T-cell (primary cell): Measurements from ENCODE around the gene POLG. TPM values are rescaled to one million over a fixed set of nuclear protein-coding genes. Genes with fewer than 3 reads are reported as not detected.

Experiments
- ATAC-seq, 4 experiments: fragments of 200-7000 bp in 3 of 4; fragments of 150-1000 bp in 1 of 4; cut with Tn5 transposase; replicated peaks in 1 of 4; 1 replicate in 3 of 4; 2 replicates in 1 of 4; pipeline ENCODE4 v1.10.0; 2021; ENCODE audit warnings: moderate library complexity in 3 of 4, mild to moderate bottlenecking in 2 of 4, moderate number of reproducible peaks in 1 of 4
- CTCF ChIA-PET, 2 donors: fragments of 300-600 bp; sonication (Branson Sonifier 250); formaldehyde crosslinking; loops; one replicate each; lab custom pipeline; 2022; ENCODE audit warnings: antibody characterized with exemption in 2 of 2; lab: Charles Lee
- POLR2A ChIA-PET, 2 donors: fragments of 300-600 bp; sonication (Branson Sonifier 250); formaldehyde crosslinking; loops; one replicate each; lab custom pipeline; 2022; ENCODE audit warnings: antibody characterized with exemption in 2 of 2; lab: Charles Lee
- DNase-seq, 35 experiments: peaks; one replicate each; pipeline versions ENCODE4 v3.0.0 to v3.0.0-alpha.2; 2013 to 2023
- H3K27ac ChIP-seq: one replicate; pipeline ENCODE4 v1.5.1; 2013; ENCODE audit warnings: low read length
- H3K27me3 ChIP-seq, 2 experiments: replicated peaks in 1 of 2; 1 replicate in 1 of 2; 2 replicates in 1 of 2; pipeline versions ENCODE4 v1.6.1 to v1.7.0; 2013; ENCODE audit warnings: low read length in 1 of 2, mixed read lengths in 1 of 2; ENCODE audit not compliant: control insufficient read depth in 2 of 2, insufficient read depth in 2 of 2; ENCODE audit errors: extremely low read depth in 1 of 2
- H3K36me3 ChIP-seq, 2 donors: 1 replicate in 1 of 2; 2 replicates in 1 of 2; pipeline versions ENCODE4 v1.6.1 to v1.7.0; 2013; ENCODE audit warnings: low read length in 1 of 2; ENCODE audit not compliant: control insufficient read depth in 2 of 2, insufficient read depth in 1 of 2; ENCODE audit errors: extremely low read depth in 1 of 2
- H3K4me1 ChIP-seq, 2 experiments: 1 replicate in 1 of 2; 2 replicates in 1 of 2; pipeline versions ENCODE4 v1.6.1 to v1.7.0; 2013; ENCODE audit warnings: low read length in 2 of 2, mixed read lengths in 1 of 2; ENCODE audit not compliant: insufficient read depth in 2 of 2, control insufficient read depth in 1 of 2; ENCODE audit errors: extremely low read depth in 1 of 2
- H3K4me3 ChIP-seq, 2 donors: 1 replicate in 1 of 2; 2 replicates in 1 of 2; pipeline versions ENCODE4 v1.5.1 to v1.7.0; 2013; ENCODE audit warnings: mild to moderate bottlenecking in 2 of 2, low read length in 1 of 2, moderate library complexity in 1 of 2; ENCODE audit not compliant: control insufficient read depth in 1 of 2; ENCODE audit errors: extremely low read depth in 1 of 2
- H3K9me3 ChIP-seq: 2 replicates; pipeline ENCODE4 v1.7.0; 2013
- H3K27ac Mint-ChIP-seq, 2 donors: one replicate each; pipeline ENCODE4 v1.8.0; 2020 to 2021; ENCODE audit warnings: mild to moderate bottlenecking in 2 of 2, mixed read lengths in 2 of 2
- H3K27me3 Mint-ChIP-seq, 2 donors: one replicate each; pipeline ENCODE4 v1.8.0; 2021 to 2022; ENCODE audit warnings: mixed read lengths in 2 of 2
- H3K36me3 Mint-ChIP-seq: one replicate; pipeline ENCODE4 v1.8.0; 2021; ENCODE audit warnings: mixed read lengths
- H3K4me1 Mint-ChIP-seq, 3 donors: one replicate each; pipeline ENCODE4 v1.8.0; 2020 to 2022; ENCODE audit warnings: mixed read lengths in 3 of 3, mild to moderate bottlenecking in 1 of 3
- H3K4me3 Mint-ChIP-seq, 3 donors: one replicate each; pipeline ENCODE4 v1.8.0; 2020 to 2022; ENCODE audit warnings: mild to moderate bottlenecking in 3 of 3, mixed read lengths in 3 of 3, moderate library complexity in 3 of 3
- H3K9me3 Mint-ChIP-seq, 3 donors: one replicate each; pipeline ENCODE4 v1.8.0; 2020 to 2022; ENCODE audit warnings: mixed read lengths in 3 of 3
- WGBS: methylation state at CpG from one replicate; pipeline ENCODE4 v1.1.5; 2013; ENCODE audit warnings: missing lambda C conversion rate; ENCODE audit not compliant: insufficient coverage; 5-methylcytosine and 5-hydroxymethylcytosine counted together
- total RNA-seq, 35 experiments: library from RNA in 6 of 35; stranded (reverse) in 6 of 35; fragments of 120-200 nt in 1 of 35; gene quantifications; one replicate each; pipeline versions ENCODE4 v1.2.1 to v1.2.4 and lab custom pipeline; 2013 to 2026

POLG gene
- total RNA-seq, 5 donors from 2014 or later (not counting 1 experiment from before 2014, with no cell fraction given): 136 to 171 (median 165) TPM

DNA sequence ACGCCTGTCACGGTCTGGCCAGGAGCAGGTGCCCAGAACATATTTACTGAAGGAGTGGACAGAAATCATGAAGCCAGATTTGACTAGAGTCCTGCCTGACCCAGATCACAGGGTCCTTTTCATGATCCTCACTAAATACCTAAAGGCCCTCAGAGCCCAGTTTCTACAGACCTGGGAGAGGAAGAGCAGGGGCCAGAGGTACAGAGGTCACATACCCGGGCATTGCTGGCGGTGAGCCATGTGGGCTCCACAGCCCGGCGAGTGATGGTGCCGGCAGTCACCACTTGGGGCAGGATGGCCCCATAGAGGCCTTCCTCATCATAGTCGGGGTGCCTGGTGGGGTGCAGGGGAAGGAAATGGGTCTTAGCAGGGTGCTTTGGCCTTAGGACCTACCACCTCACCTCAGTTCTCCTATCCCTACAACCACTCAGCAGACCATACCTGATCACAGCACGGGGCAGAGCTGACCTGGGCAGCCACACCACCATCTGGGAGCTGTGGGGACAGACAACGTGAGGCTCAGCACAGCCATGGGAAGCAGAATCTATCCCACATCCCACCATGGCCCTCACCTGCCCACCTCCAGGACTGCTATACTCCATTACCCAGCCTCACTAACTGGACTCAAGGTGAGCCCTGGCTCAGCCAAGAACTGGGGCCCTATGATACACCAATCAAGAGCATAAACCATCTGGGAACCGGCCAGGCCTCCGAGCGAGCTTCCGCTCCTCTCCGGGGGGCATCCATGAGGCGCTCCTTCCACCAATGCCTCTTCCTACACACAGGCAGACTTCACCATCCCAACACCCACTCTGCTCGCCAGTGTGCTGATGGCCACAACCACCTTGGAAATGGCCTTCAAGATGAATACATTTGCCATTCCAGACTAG is 12.9 kb downstream of the POLG start:
- Mint-ChIP-seq H3K9me3 (no peaks in the 10 kb centered on the region), H3K4me3 (no peak overlapping the region), H3K4me1 (peaks cover 3 to 17% (median 9%) of the 10 kb centered on the region in 3 donors), H3K36me3 (peaks cover 68% of the 10 kb centered on the region), H3K27me3 (no peaks in the 10 kb centered on the region), H3K27ac (no peak overlapping the region)
- Histone ChIP-seq H3K36me3 (peaks cover 45 to 100% of the 10 kb centered on the region in 2 donors), H3K27ac (no peak overlapping the region), H3K9me3 (no peaks in the 10 kb centered on the region), H3K27me3 (no peaks in the 10 kb centered on the region), H3K4me3 (no peak overlapping the region), H3K4me1 (no peaks in the 10 kb centered on the region)
- ChIA-PET POLR2A (interaction anchor here in 1 of 2 donors (0.6 kb wide), 1 partner anchor 227 kb away, joined by 3 read pairs; no protein-coding TSS in a partner anchor), CTCF (no interaction called here)
- ATAC-seq: no peak
- WGBS: 96% methylated on average over 9 of the region's 17 CpGs
- DNase-seq: no peak

DNA sequence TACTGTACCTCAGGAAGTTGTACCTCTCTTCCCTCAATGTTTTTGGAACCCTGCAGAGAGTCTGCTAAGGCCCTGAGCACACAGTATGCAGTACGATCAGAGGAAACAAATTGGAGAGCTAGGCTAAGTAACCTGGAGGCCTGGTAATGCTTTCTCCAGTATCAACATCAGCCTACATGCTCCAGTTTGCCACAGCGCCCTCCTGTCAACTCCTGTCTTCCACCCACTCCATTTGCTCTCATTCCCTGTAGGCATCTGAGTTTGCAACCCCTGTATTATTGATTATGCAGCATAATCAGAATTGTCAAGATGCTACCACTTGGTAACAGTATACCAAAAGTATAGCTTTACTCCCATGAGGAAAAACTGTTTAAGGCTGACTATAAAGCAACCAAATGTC is 14.4 kb downstream of the POLG start:
- CTCF ChIA-PET: no interaction called here
- peaks cover 3 to 17% (median 16%) of the 10 kb centered on the region in 3 donors for H3K4me1 Mint-ChIP-seq

DNA sequence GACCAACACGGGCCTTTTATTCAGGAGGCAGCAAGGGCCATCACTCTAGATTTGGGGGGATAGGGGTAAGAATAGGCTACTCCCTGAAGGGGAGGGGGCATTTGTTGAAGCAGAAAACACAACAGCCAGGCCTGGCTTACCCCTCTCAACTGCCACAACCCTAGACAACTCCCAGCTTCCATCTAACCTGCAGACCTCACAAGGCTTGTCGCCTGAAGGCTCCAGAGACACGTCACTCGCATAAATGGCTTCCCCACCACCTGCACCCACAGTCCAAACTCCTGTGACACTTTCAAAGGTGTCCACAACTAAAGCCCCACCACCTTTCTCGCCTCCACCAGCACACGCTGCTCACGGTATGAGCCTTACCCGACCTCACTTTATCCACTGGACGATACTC is 14.9 kb downstream of the POLG start:
- DNase-seq (no peak), ATAC-seq (no peak)
- ChIA-PET POLR2A (no interaction called here), CTCF (no interaction called here)
- Mint-ChIP-seq H3K27ac (peak overlapping the region in 1 of 2 donors; percentile 50), H3K36me3 (peaks cover 67% of the 10 kb centered on the region), H3K27me3 (no peaks in the 10 kb centered on the region), H3K9me3 (no peaks in the 10 kb centered on the region), H3K4me3 (no peak overlapping the region), H3K4me1 (peaks cover 3 to 19% (median 17%) of the 10 kb centered on the region in 3 donors)
- H3K4me3 ChIP-seq: no peak overlapping the region
- no peaks in the 10 kb centered on the region for H3K9me3 ChIP-seq
- H3K27me3 ChIP-seq: no peaks in the 10 kb centered on the region
- WGBS: 95% methylated on average over 5 of the region's 9 CpGs
- H3K4me1 ChIP-seq: no peaks in the 10 kb centered on the region
- peaks cover 35 to 99% of the 10 kb centered on the region in 2 donors for H3K36me3 ChIP-seq
- no peak overlapping the region for H3K27ac ChIP-seq

More for the DNA sequence above, 14.4 kb downstream of the POLG start:
- WGBS: 83% methylated on average over 2 of the region's 2 CpGs
- Mint-ChIP-seq H3K36me3 (peaks cover 68% of the 10 kb centered on the region), H3K27ac (peak overlapping the region in 1 of 2 donors; percentile 50), H3K4me3 (no peak overlapping the region), H3K9me3 (no peaks in the 10 kb centered on the region), H3K27me3 (no peaks in the 10 kb centered on the region)
- Histone ChIP-seq H3K4me1 (no peaks in the 10 kb centered on the region), H3K4me3 (no peak overlapping the region), H3K36me3 (peaks cover 35 to 100% of the 10 kb centered on the region in 2 donors), H3K27ac (no peak overlapping the region), H3K27me3 (no peaks in the 10 kb centered on the region), H3K9me3 (no peaks in the 10 kb centered on the region)
- POLR2A ChIA-PET: no interaction called here
- DNase-seq (no peak), ATAC-seq (no peak)

DNA sequence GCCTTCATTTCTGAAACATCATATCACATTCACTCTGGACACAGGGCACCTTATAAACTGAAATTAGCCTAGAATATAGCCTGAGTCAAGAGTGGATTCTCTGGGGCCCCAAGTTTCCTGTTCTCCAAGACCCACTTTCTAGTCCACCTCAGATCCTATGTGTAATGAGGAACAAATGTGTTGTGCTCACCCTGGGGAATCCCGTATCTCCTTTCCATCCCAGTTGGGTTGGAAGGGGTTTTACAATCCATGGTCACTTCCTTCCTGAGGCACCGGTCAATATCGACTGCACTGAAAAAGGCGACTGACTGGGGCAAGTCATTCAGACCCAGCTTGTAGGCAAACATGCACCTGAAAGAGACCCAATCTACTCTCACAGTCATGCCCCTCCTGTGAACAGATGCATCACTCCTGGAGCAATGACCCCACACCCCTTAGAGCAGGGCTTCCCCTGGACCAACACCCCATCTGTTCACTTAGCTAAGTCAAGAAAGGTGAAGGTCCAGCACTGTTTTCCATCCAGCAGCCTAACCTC is 17.4 kb downstream of the POLG start:
- Histone ChIP-seq H3K27ac (no peak overlapping the region), H3K27me3 (no peaks in the 10 kb centered on the region), H3K36me3 (peaks cover 22 to 83% of the 10 kb centered on the region in 2 donors), H3K4me3 (no peak overlapping the region), H3K9me3 (no peaks in the 10 kb centered on the region), H3K4me1 (no peaks in the 10 kb centered on the region)
- CTCF ChIA-PET: no interaction called here
- Mint-ChIP-seq H3K4me1 (peaks cover 3 to 17% (median 17%) of the 10 kb centered on the region in 3 donors), H3K4me3 (no peak overlapping the region), H3K27ac (peak overlapping the region; percentile 24), H3K27me3 (no peaks in the 10 kb centered on the region), H3K36me3 (peaks cover 49% of the 10 kb centered on the region), H3K9me3 (no peaks in the 10 kb centered on the region)
- POLR2A ChIA-PET: no interaction called here
- ATAC-seq: no peak
- 80% methylated on average over 1 of the region's 4 CpGs for WGBS
- no peak for DNase-seq

DNA sequence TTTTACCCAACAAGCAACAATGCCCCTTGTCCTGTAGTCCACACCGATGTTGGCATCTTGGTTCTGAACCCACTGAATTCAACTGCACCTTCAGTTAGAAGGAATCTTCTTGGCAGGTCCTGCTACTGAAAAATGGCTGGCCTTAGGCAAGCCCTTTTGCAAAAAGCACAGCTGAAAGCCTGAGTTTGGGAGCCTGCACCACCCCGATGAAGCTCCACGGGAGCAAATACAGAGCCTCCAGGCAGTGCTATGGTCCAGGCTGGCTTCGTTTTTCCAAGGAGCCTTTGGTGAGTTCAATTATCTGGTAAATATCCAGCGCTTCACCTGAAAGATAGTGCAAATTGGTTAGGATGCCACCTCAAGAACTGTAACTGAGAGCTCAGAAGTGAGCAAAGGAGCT is 18.1 kb downstream of the POLG start:
- H3K4me1 Mint-ChIP-seq: peaks cover 3 to 22% (median 19%) of the 10 kb centered on the region in 3 donors
- CTCF ChIA-PET: no interaction called here
- H3K4me3 ChIP-seq: no peak overlapping the region
- H3K9me3 ChIP-seq: no peaks in the 10 kb centered on the region
- H3K4me1 ChIP-seq: no peaks in the 10 kb centered on the region
- WGBS: 92% methylated on average over 5 of the region's 5 CpGs
- ATAC-seq (no peak), DNase-seq (no peak)
- H3K27ac Mint-ChIP-seq: peak overlapping the region in 1 of 2 donors; percentile 34
- no peaks in the 10 kb centered on the region for H3K27me3 Mint-ChIP-seq
- POLR2A ChIA-PET: no interaction called here
- no peak overlapping the region for H3K4me3 Mint-ChIP-seq
- H3K27me3 ChIP-seq: no peaks in the 10 kb centered on the region
- H3K36me3 ChIP-seq: peaks cover 15 to 78% of the 10 kb centered on the region in 2 donors
- peaks cover 43% of the 10 kb centered on the region for H3K36me3 Mint-ChIP-seq
- no peaks in the 10 kb centered on the region for H3K9me3 Mint-ChIP-seq
- no peak overlapping the region for H3K27ac ChIP-seq

DNA sequence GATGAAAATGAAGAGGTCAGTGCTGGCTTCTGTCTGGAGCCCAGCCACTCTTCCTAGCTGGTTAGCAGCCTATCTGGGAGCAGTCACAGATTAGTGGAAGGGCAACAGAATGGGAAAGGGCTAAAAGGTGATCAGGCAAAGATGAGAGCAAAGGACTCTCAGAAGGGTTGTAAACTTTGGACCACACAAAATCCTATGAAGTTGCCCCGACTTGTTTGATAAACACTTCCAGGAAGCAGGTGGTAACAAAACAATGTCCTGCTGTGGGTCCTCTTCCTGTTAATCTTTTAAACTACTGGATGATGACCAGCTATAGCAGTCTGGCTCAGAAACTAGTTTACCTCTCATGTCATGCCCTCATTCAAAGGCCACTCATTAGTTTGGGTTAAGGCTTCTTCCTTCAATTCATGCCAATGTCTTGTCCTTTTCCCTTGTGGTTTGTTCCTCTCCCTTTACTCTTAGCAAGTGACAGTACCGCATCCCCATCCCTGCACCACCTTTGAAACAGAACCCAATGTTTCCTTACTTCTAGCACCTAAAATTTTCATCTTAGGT is 19.2 kb downstream of the POLG start:
- no peak overlapping the region for H3K27ac ChIP-seq

More for the DNA sequence above, 19.2 kb downstream of the POLG start:
- Mint-ChIP-seq H3K4me3 (no peak overlapping the region), H3K9me3 (no peaks in the 10 kb centered on the region), H3K4me1 (peaks cover 3 to 22% (median 19%) of the 10 kb centered on the region in 3 donors), H3K36me3 (peaks cover 38% of the 10 kb centered on the region), H3K27me3 (no peaks in the 10 kb centered on the region), H3K27ac (peak overlapping the region; percentile 64 to 68)
- H3K9me3 ChIP-seq: no peaks in the 10 kb centered on the region
- ChIA-PET CTCF (interaction anchor here in 1 of 2 donors (0.5 kb wide), 1 partner anchor 121 kb away, joined by 3 read pairs; no protein-coding TSS in a partner anchor), POLR2A (no interaction called here)
- ATAC-seq (peak in 1 of 4 experiments; percentile 16), DNase-seq (no peak)
- H3K4me3 ChIP-seq: no peak overlapping the region
- 72% methylated on average over 2 of the region's 2 CpGs for WGBS
- H3K36me3 ChIP-seq: peaks cover 10 to 67% of the 10 kb centered on the region in 2 donors
- H3K27me3 ChIP-seq: no peaks in the 10 kb centered on the region
- no peaks in the 10 kb centered on the region for H3K4me1 ChIP-seq
